LNCaP clone FGC (cell line): ENCODE results near the gene SULT4A1.

ENCODE experiments used
- DNase-seq: peaks from one replicate; pipeline ENCODE4 v3.0.0-alpha.2; 2011; ENCODE audit warnings: low read depth
- H3K4me3 ChIP-seq: 2 replicates; pipeline ENCODE4 v1.5.1; 2011; ENCODE audit warnings: mild to moderate bottlenecking, low read depth, low read length, control low read depth
- TF ChIP-seq, protein P1 (sequence below): IDR thresholded peaks from 2 replicates; pipeline ENCODE4 v1.5.1; 2012; ENCODE audit warnings: mild to moderate bottlenecking; ENCODE audit not compliant: control insufficient read depth, insufficient read depth; ENCODE audit errors: extremely low read depth

SULT4A1 gene

DNA sequence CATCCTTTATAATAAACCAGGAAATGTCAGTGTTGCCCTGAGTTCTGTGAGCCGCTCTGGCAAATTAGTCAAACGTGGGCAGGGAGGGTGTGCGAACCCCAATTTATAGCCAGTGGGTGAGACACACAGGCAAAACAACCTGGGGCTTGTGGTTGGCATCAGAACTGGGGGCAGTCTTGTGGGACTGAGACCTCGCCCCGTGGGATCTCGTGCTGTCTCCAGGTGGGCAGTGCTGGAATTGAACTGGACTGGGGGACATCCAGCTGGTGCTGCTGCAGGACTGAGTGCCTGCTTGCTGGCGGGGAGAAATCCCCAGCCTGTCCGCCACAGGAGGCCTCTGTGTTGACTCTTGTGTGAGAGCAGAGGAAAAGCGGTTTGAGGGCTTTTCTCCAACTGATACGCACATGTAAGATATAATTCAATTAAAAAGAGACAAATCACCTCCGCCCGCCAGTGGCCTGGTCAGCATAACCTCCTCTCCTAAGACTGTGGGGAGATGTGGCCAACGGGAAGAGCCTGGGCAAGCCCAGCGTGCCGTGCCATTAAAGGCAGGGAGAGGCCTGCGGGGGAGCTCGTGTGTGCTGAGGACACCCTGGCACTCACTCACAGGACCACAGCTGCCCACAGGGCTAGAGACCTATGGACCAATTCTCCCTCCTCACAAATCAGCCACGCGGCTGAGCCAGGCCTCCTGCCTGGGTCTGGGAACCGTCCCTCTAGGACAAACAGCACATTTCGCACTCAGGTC lies 18.4 kb downstream of the SULT4A1 start:
- DNase-seq = no peak
- TF ChIP-seq, protein P1, sequence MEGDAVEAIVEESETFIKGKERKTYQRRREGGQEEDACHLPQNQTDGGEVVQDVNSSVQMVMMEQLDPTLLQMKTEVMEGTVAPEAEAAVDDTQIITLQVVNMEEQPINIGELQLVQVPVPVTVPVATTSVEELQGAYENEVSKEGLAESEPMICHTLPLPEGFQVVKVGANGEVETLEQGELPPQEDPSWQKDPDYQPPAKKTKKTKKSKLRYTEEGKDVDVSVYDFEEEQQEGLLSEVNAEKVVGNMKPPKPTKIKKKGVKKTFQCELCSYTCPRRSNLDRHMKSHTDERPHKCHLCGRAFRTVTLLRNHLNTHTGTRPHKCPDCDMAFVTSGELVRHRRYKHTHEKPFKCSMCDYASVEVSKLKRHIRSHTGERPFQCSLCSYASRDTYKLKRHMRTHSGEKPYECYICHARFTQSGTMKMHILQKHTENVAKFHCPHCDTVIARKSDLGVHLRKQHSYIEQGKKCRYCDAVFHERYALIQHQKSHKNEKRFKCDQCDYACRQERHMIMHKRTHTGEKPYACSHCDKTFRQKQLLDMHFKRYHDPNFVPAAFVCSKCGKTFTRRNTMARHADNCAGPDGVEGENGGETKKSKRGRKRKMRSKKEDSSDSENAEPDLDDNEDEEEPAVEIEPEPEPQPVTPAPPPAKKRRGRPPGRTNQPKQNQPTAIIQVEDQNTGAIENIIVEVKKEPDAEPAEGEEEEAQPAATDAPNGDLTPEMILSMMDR = no peak
- H3K4me3 ChIP-seq = no peak overlapping the region

- no peak for DNase-seq
- no peak overlapping the region for H3K4me3 ChIP-seq
- TF ChIP-seq, protein P1 = no peak
These were observed 20.6 kb downstream of the SULT4A1 start for GRCh38 chr22:43841742-43842141.

- no peak for DNase-seq
- TF ChIP-seq, protein P1 = no peak
- no peak overlapping the region for H3K4me3 ChIP-seq
These were observed 21.5 kb downstream of the SULT4A1 start for GRCh38 chr22:43840851-43841250.

DNA sequence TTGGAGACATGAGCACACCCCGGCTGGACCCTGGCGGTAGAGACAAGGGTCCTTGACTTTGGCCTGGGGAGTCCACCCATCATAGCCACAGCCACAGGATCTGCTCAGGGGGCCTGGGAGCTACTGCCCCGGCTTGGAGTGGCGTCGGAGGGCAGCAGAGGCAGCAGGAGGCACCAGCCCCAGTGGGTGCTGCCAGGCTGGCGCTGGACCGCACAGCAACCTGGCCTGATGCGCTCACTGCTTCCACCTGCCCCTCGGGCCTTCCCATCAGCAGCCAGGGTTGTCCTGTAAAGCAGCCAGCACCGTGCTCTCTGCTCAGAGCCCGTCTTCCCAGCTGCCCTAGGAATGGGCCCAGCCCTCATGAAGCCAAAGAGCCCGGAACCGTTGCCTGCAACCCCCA lies 21.9 kb downstream of the SULT4A1 start:
- TF ChIP-seq, protein P1 = no peak

GRCh38 chr22:43839781-43840180 lies 22.5 kb downstream of the SULT4A1 start:
- no peak for DNase-seq
- TF ChIP-seq, protein P1 = no peak
- no peak overlapping the region for H3K4me3 ChIP-seq

More for the DNA sequence above, 21.9 kb downstream of the SULT4A1 start:
- H3K4me3 ChIP-seq = no peak overlapping the region
- DNase-seq = no peak

GRCh38 chr22:43838571-43839307 lies 23.6 kb downstream of the SULT4A1 start:
- no peak for DNase-seq
- TF ChIP-seq, protein P1 = no peak
- no peak overlapping the region for H3K4me3 ChIP-seq
